Prostate gland (tissue), 2 donors: Measurements from ENCODE around the gene MAD1L1. TPM values are rescaled to one million over a fixed set of nuclear protein-coding genes. Genes with fewer than 3 reads are reported as not detected.
A peak's percentile ranks its signal among the peaks of the same experiment; 100 is the strongest.

Experiments
- DNase-seq: peaks from one replicate; pipeline ENCODE4 v3.0.0-alpha.2; 2019; ENCODE audit warnings: low spot score
- H3K27ac ChIP-seq, 2 donors: fragments of 200-600 bp; sonication (generic); 2 replicates each; pipeline ENCODE4 v1.5.1; 2017 to 2019
- H3K27me3 ChIP-seq: fragments of 200-600 bp; sonication (generic); replicated peaks from 2 replicates; pipeline ENCODE4 v1.5.1; 2019; ENCODE audit not compliant: insufficient read depth
- H3K36me3 ChIP-seq, 2 donors: fragments of 200-600 bp; sonication (generic); 1 replicate in 1 of 2; 2 replicates in 1 of 2; pipeline versions ENCODE4 v1.5.1 to v1.8.1; 2017 to 2019
- H3K4me1 ChIP-seq: fragments of 200-600 bp; sonication (generic); replicated peaks from 2 replicates; pipeline ENCODE4 v1.5.1; 2019
- H3K4me3 ChIP-seq, 2 donors: fragments of 200-600 bp; sonication (generic); 2 replicates each; pipeline ENCODE4 v1.5.1; 2017 to 2019
- H3K9me3 ChIP-seq: fragments of 200-600 bp; sonication (generic); 2 replicates; pipeline ENCODE4 v1.5.1; 2017
- CTCF ChIP-seq, 4 experiments: fragments of 200-600 bp in 2 of 4; fragments of 450-650 bp in 2 of 4; sonication (generic) in 2 of 4; IDR thresholded peaks; 1 replicate in 3 of 4; 2 replicates in 1 of 4; pipeline ENCODE4 v1.5.1; 2016 to 2019; ENCODE audit warnings: antibody characterized with exemption in 4 of 4, mild to moderate bottlenecking in 2 of 4, moderate library complexity in 2 of 4
- POLR2A ChIP-seq: fragments of 450-650 bp; IDR thresholded peaks from one replicate; pipeline ENCODE4 v1.6.1; 2016; ENCODE audit warnings: antibody characterized with exemption, mild to moderate bottlenecking
- POLR2AphosphoS5 ChIP-seq: sonication (generic); formaldehyde crosslinking; IDR thresholded peaks from one replicate; pipeline ENCODE4 v1.6.1; 2017; ENCODE audit warnings: antibody characterized with exemption
- WGBS: methylation state at CpG from one replicate; pipeline ENCODE4 v1.1.5; 2018; 5-methylcytosine and 5-hydroxymethylcytosine counted together
- intact Hi-C: fragments of 100-400 bp; cut with DNase I; formaldehyde crosslinking; loops from one replicate; pipeline ENCODE4 v1.14.2; 2022
- total RNA-seq, 2 donors: library from RNA; depleted of rRNA; stranded (reverse); fragments of >200 nt; gene quantifications; one replicate each; pipeline ENCODE4 v1.1.0, GENCODE V29; 2016

MAD1L1 gene
- total RNA-seq, 2 donors from 2014 or later, result 79.3 to 91.9 TPM

- intact Hi-C loops, result no loop called here
- TF ChIP-seq CTCF (IDR thresholded peaks at IDR 0.05), result no peak
- Histone ChIP-seq H3K27ac (no peak overlapping the region), H3K36me3 (no peaks in the 10 kb centered on the region), H3K4me1 (peaks cover 5% of the 10 kb centered on the region), H3K4me3 (no peak overlapping the region), H3K9me3 (no peaks in the 10 kb centered on the region), H3K27me3 (no peaks in the 10 kb centered on the region)
- peak; percentile 53 for DNase-seq
- WGBS, result 30% methylated on average over 8 of the region's 11 CpGs
These were observed 115.7 kb downstream of the MAD1L1 start for GRCh38 chr7:2116989-2117591.

DNA sequence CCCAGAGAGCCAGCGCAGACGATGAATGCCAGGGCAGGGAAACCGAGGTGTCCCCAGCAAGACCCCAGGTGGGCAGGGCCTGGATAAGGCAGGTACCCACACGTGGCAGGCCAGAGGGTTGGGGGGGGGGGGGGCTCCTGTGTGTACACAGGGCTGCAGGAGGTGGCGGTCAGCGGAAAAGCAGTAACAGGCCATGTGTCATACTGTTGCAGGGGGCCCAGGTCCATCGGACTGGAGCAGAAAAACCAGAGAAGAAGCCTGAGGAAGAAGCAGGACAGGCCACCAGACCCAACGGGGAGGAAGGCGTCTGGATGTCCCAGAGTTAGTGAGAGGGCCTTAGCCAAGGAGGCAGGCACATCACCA is 116.3 kb downstream of the MAD1L1 start:
- WGBS, result 53% methylated on average over 9 of the region's 9 CpGs
- Histone ChIP-seq H3K27ac (no peak overlapping the region), H3K9me3 (no peaks in the 10 kb centered on the region), H3K27me3 (no peaks in the 10 kb centered on the region), H3K4me1 (peaks cover 5% of the 10 kb centered on the region), H3K36me3 (no peaks in the 10 kb centered on the region), H3K4me3 (no peak overlapping the region)
- TF ChIP-seq POLR2AphosphoS5 (no peak), POLR2A (no peak), CTCF (IDR thresholded peaks at IDR 0.05) (no peak)
- intact Hi-C loops, result no loop called here
- DNase-seq, result no peak

DNA sequence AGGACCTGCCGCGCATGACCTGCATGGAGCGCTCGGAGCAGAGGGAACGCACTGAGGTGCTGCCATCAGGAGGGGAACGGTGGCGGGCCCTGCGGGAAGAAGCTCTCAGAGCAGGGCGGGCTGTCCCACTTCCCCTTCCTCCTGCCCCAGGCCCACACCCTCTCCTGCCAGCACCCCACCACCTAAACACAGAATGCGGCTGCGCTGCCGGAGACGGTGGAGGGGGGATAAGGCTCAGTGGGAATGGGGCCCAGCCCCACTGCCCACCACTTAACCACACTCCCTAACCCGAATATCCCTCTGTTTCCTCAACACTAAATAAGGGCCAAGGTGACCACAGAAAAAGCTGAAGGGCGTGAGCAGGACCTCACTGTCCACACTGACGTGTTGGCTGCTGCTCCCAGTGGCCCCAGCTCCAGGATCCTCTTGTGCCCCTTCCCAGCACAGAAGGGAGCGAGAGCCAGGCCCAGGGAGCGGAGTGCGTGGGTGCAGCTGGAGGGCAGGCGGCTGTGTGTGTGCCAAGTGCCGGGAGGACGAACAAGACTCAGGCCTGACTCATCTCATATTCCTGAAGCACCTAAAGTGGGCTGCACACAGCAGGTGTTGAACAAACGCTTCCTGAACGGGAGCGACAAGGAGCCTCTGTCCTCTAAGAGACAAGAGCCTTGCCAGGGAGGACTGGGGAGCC is 116.8 kb downstream of the MAD1L1 start:
- WGBS, result 65% methylated on average over 25 of the region's 25 CpGs
- no peaks in the 10 kb centered on the region for H3K36me3 ChIP-seq
- peak; percentile 22 for DNase-seq

GRCh38 chr7:2114926-2115759 is 117.6 kb downstream of the MAD1L1 start:
- Histone ChIP-seq H3K4me1 (peaks cover 5% of the 10 kb centered on the region), H3K27ac (no peak overlapping the region), H3K4me3 (no peak overlapping the region), H3K9me3 (no peaks in the 10 kb centered on the region), H3K36me3 (no peaks in the 10 kb centered on the region), H3K27me3 (no peaks in the 10 kb centered on the region)
- no peak for TF ChIP-seq CTCF (IDR thresholded peaks at IDR 0.05)
- TF ChIP-seq POLR2A, result no peak
- no peak for TF ChIP-seq POLR2AphosphoS5
- 96% methylated on average over 48 of the region's 49 CpGs for whole genome bisulfite sequencing
- DNase-seq, result no peak
- intact Hi-C loops, result no loop called here

More for the DNA sequence above, 116.8 kb downstream of the MAD1L1 start:
- intact Hi-C loops, result no loop called here
- Histone ChIP-seq H3K4me1 (peaks cover 5% of the 10 kb centered on the region), H3K9me3 (no peaks in the 10 kb centered on the region), H3K27me3 (no peaks in the 10 kb centered on the region), H3K27ac (no peak overlapping the region), H3K4me3 (no peak overlapping the region)
- TF ChIP-seq POLR2AphosphoS5 (no peak), CTCF (IDR thresholded peaks at IDR 0.05) (no peak), POLR2A (no peak)
